Measurements from ENCODE around the gene MATK. TPM values are rescaled to one million over a fixed set of nuclear protein-coding genes. Genes with fewer than 3 reads are reported as not detected.

MATK gene
- total RNA-seq, 1 experiment from 2014 or later = not detected

- H3K4me1 Mint-ChIP-seq (ENCODE audit: low read depth, unreplicated experiment) = no peaks in the 10 kb centered on the region
- H3K9me3 Mint-ChIP-seq (ENCODE audit: low read depth, unreplicated experiment) = no peaks in the 10 kb centered on the region
- DNase-seq = no peak
- no TSS peak for BruUV-seq (replicated peaks)
- H3K27ac Mint-ChIP-seq (ENCODE audit: unreplicated experiment) = no peak overlapping the region
- intact Hi-C loops (cut with micrococcal nuclease; ENCODE audit: unreplicated experiment) = no loop called here
- no peak overlapping the region for H3K4me3 Mint-ChIP-seq (ENCODE audit: low read depth, unreplicated experiment)
- peaks cover 46% of the 10 kb centered on the region for H3K36me3 Mint-ChIP-seq (ENCODE audit: insufficient read depth, unreplicated experiment)
- CTCF ChIA-PET = interaction anchor here (0.6 kb wide), 1 partner anchor 261 kb away, joined by 3 read pairs; no protein-coding TSS in a partner anchor
- TF ChIP-seq CTCF (IDR thresholded peaks at IDR 0.05; ENCODE audit: unreplicated experiment) = no peak
- no peaks in the 10 kb centered on the region for H3K27me3 Mint-ChIP-seq (ENCODE audit: unreplicated experiment)
Observed at GRCh38 chr19:3748965-3749364, 37.2 kb downstream of the MATK start.

- intact Hi-C loops (cut with micrococcal nuclease; ENCODE audit: unreplicated experiment) = no loop called here
- no peak for TF ChIP-seq CTCF (IDR thresholded peaks at IDR 0.05; ENCODE audit: unreplicated experiment)
- Mint-ChIP-seq H3K4me1 (ENCODE audit: low read depth, unreplicated experiment) (no peaks in the 10 kb centered on the region), H3K9me3 (ENCODE audit: low read depth, unreplicated experiment) (no peaks in the 10 kb centered on the region), H3K36me3 (ENCODE audit: insufficient read depth, unreplicated experiment) (peaks cover 50% of the 10 kb centered on the region), H3K27me3 (ENCODE audit: unreplicated experiment) (no peaks in the 10 kb centered on the region), H3K27ac (ENCODE audit: unreplicated experiment) (no peak overlapping the region), H3K4me3 (ENCODE audit: low read depth, unreplicated experiment) (no peak overlapping the region)
- CTCF ChIA-PET = no interaction called here
- no TSS peak for BruUV-seq (replicated peaks)
- no peak for DNase-seq
Observed at GRCh38 chr19:3746371-3747056, 39.7 kb downstream of the MATK start.

GRCh38 chr19:3745363-3746045, 40.7 kb downstream of the MATK start:
- no peaks in the 10 kb centered on the region for H3K27me3 Mint-ChIP-seq (ENCODE audit: unreplicated experiment)
- intact Hi-C loops (cut with micrococcal nuclease; ENCODE audit: unreplicated experiment) = no loop called here
- no TSS peak for BruUV-seq (replicated peaks)
- CTCF ChIA-PET = no interaction called here
- no peak overlapping the region for H3K4me3 Mint-ChIP-seq (ENCODE audit: low read depth, unreplicated experiment)
- H3K27ac Mint-ChIP-seq (ENCODE audit: unreplicated experiment) = no peak overlapping the region
- peaks cover 45% of the 10 kb centered on the region for H3K36me3 Mint-ChIP-seq (ENCODE audit: insufficient read depth, unreplicated experiment)
- no peaks in the 10 kb centered on the region for H3K4me1 Mint-ChIP-seq (ENCODE audit: low read depth, unreplicated experiment)
- no peak for DNase-seq
- no peak for TF ChIP-seq CTCF (IDR thresholded peaks at IDR 0.05; ENCODE audit: unreplicated experiment)
- H3K9me3 Mint-ChIP-seq (ENCODE audit: low read depth, unreplicated experiment) = no peaks in the 10 kb centered on the region

GRCh38 chr19:3743486-3743885, 42.7 kb downstream of the MATK start:
- Mint-ChIP-seq H3K27ac (ENCODE audit: unreplicated experiment) (no peak overlapping the region), H3K4me3 (ENCODE audit: low read depth, unreplicated experiment) (no peak overlapping the region), H3K4me1 (ENCODE audit: low read depth, unreplicated experiment) (no peaks in the 10 kb centered on the region), H3K36me3 (ENCODE audit: insufficient read depth, unreplicated experiment) (peaks cover 30% of the 10 kb centered on the region), H3K9me3 (ENCODE audit: low read depth, unreplicated experiment) (no peaks in the 10 kb centered on the region), H3K27me3 (ENCODE audit: unreplicated experiment) (no peaks in the 10 kb centered on the region)
- DNase-seq = no peak
- BruUV-seq (replicated peaks) = no TSS peak
- CTCF ChIA-PET = no interaction called here
- intact Hi-C loops (cut with micrococcal nuclease; ENCODE audit: unreplicated experiment) = no loop called here
- no peak for TF ChIP-seq CTCF (IDR thresholded peaks at IDR 0.05; ENCODE audit: unreplicated experiment)
